GM21528 (cell line): ENCODE results near the gene CCL27.

Experiments
- ATAC-seq: cut with Tn5 transposase; IDR thresholded peaks from one replicate; pipeline ENCODE4 v1.9.1; 2021; ENCODE audit warnings: mild to moderate bottlenecking, moderate library complexity; ENCODE audit not compliant: unreplicated experiment, low FRiP score

The CCL27 gene

DNA sequence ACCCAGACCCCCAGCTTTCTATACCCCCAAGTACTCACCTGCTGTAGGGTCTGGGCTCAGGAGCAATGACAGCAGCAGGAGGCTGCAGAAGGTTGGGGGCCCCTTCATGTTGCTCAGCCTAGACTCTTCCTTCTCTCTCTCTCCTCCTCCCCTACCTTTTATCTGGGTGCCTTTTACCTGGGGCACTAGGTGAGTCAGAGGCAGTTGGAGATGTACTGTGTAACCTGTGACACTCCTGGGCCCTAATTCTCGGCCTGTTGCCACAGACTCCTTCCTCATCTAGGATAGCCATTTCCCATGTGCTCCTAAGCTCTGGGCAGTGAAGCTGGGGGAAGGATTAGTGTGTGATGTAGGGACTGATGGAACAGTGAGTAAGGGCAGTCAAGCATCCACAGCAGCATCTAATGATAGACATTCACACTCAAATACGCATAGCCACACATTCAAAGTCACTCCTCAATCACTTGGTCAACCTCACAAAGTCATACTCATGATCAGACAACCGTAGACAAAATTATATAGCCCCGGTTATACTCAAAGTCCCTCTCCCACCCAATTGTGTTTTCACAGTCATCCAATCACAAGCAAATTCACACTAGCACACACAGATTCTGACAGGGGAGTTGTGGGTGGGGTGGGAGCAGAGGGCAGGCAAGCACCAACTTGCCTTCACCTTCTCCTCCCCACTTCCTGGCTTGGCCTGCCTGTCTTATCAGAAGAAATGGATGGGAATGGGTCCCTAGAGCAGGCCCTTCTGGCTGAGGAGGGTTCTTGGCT lies at the start of gene CCL27:
Gene CCL27 (minus strand): TSS at position 132 of the 777 bp plus-strand sequence. CDS start 24 bp downstream, at position 108.
- no peak for ATAC-seq

- no peak for ATAC-seq
Observed at GRCh38 chr9:34712140-34712539, 49.7 kb upstream of the CCL27 start.

DNA sequence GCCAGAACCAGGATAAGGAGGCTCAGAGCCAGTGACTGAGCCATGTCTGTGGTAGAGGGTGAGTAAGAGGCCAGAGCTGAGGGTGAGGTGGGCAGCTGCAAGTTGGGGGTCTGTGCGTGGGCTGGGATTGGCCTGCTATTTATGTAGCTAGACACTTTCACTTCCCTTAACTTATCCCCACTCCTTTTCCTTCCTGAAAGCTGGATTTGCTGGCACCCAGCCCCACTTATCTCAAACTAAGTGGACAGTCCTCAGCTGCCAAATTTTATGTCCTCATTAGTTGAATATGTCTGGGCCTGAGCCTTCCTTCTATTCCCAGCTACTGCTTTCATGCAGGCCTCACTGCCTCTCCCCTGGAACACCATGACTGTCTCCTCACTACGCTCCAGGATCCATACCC lies 47.6 kb upstream of the CCL27 start, which contains the start of gene CCL21:
Gene CCL21 (minus strand): TSS at position 114 of the 400 bp plus-strand sequence. CDS start 70 bp downstream, at position 44.
- no peak for ATAC-seq

- no peak for ATAC-seq
Observed at GRCh38 chr9:34709196-34709978, 46.9 kb upstream of the CCL27 start.

GRCh38 chr9:34707130-34707529 lies 44.7 kb upstream of the CCL27 start:
- ATAC-seq, result no peak

DNA sequence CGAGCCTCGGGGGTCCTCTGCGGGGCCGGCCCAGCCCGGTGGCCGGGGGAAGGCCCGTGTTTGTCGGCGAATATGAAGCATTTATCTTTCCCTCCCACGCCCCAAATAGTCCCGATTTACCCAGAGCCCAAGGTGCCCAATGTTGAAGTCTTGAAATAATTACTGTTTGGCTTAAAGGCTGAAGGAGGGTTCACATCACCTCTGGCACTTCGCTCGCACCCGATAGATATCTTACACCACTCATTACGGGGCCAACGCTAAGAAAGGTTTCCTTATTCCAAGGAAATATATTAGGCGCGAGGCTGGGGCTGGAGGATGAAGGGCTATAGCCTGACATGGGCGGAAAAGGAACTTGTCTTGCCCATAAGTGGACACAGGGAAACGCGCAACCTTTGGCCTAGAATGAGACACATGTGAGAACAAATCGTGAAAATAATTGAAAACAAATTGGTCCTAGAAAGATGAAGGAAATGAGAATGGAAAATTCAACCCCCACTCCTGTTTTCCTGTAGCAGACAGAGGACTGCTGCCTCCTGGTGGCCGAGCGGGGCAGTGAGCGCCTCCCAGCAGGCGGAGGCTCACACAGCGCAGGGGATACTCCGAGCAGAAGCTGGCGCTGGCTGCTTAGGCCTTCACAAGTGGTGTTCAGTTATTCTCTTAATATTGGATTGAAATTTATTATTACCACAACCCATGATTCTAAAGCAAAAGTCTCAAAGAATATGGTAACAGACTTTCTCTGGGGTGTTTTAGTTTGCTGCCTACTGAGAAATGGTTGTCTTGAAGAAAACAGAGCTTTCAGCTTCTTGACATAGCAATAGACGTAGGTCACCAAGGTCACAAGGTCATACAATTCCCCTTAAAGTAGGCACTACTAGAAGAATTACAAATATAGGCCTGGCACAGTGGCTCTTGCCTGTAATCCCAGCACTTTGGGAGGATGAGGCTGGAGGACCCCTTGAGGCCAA lies 39.6 kb upstream of the CCL27 start:
- ATAC-seq, result peak; percentile 72

DNA sequence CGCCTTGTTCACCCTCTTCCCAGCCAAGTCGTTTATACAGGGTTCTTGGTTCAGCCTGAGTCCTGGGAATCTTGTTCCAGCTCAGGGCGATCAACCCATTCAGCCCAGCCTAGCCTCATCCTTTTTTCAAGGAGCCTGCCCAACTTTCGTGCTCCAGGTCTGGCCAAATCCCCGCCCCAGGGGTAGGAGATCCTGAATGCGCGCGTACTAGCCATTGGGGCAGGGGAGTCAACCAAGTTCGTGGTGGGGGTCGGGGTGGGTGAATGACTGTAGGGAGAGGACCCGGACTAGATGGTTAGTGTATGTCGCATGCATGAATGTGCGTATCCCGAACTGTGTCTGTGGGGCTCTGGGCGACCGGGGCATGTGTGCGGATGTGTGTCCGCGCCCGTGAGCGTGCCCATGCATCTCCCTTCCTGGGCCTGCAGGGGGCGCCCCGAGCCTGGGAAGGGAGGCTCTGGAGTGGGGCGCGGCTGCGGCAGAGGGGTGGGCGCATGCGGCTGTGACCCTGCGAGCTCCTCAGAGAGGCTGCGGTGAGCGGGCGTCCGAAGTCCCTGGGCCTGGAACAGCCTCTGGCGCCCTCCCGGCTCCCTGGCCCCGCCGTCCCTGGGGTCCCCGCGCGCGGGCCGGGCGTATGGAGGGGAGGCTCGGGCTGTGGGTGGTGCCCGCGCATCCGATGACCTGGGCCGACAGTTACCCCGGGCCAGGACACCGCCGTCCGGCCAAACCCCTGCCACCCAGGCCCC lies 38.7 kb upstream of the CCL27 start:
- no peak for ATAC-seq

GRCh38 chr9:34694811-34695210 lies 32.4 kb upstream of the CCL27 start:
- ATAC-seq, result no peak

DNA sequence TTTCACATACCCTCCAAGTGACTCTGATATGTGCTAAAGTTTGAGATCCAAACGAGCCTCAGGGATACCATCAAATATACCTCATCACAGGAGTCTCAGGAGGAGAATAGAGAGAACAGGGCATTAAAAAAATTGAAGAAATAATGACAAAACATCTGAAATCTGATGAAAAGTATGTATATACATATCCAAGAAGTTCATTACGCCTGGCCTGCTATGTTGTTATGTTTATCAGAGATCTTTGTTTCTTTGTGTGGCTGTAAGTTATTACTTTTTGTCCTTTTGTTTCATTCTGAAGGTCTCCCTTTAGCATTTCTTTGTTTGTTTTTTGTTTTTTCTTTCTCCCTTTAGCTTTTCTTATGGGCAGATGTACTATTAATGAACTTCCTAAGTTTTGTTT lies 31.1 kb upstream of the CCL27 start:
- ATAC-seq, result no peak

DNA sequence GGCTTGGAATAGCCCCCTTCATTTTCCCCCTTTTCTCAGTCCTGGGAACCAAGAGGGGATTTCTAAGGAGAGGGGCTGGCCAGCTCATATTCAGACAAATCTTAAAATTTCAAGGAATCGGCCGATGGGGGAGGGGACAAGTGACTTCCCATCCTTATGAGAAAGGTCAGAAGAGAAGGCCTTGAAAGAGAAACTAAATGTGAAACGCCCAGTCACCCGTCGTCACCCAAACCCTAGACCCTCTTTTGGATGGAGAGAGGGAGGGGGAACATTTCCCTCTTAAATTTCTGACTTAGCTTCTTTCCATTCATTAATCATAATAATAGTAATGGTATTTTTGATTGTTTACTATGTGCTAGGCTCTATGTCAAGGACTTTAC lies 29.5 kb upstream of the CCL27 start:
- no peak for ATAC-seq

DNA sequence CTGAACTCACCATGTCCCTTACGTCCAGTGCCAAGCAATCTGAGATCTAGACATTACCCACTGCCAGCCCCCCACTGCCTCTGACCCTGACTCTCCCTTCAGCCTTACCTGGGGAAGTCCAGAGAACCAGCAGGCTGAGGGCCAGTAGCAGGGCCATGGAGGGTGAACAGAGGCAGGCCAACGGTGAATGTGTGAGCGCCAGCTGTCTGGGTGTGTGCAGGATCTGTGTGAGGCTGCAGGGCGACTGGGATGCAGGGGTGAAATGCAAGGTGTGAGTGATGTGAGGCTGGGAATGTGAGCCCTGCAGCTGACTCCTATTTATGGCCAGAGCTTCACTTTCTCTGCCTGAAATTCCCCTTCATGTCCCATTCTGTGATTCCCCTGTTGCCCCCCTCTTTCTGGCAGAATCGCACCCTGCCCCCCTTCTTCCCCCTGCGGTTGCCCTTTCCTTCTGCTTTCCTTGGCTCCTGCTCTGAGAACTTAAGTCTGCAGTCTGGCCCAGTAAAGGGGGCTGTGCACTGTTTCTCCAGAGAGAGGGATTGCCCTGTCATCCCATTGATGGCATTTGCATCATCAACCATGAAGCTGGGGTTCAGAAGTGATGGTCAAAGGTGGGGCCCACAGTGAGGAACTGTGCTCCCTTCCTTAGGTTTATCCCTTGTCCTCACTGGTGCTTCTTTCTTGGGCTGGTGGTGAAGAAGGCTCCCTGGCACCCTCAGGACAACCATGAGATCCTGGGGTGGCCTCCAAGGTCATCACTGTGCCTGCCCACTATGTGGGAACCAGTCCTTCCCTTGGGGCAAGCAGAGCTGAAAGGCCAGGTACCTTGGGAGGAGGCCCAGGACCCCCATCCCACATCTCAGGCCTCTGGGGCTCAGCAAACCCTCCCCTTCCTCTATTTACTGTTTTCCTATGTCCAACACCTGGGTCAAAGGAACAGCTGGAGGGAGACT lies 28.8 kb upstream of the CCL27 start, which contains the start of gene CCL19:
Gene CCL19 (minus strand): TSS at position 294 of the 953 bp plus-strand sequence. CDS start 137 bp downstream, at position 157.
- no peak for ATAC-seq

- no peak for ATAC-seq
Observed at GRCh38 chr9:34689512-34689911, 27.1 kb upstream of the CCL27 start.

DNA sequence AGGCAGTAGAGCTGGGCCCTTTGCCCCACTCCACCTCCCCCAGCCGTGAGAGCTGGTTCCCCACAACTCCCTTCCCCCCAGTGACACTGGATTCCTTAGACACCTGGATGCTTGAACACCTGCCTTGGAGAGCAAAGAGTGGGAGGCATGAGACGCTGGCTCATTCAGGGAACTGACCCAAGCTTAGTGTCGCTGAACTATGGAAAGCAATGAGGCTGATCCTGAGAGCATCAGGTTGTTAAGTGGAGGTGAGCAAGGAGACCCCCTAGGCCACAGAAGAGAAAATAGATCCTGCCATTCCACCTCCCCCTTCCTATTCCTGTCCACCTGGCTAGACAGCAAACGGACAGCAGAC lies 26.6 kb upstream of the CCL27 start:
- ATAC-seq, result no peak

GRCh38 chr9:34688329-34689115 lies 26.1 kb upstream of the CCL27 start:
- ATAC-seq, result no peak

GRCh38 chr9:34687276-34688030 lies 25.0 kb upstream of the CCL27 start:
- no peak for ATAC-seq

GRCh38 chr9:34686732-34687131 lies 24.3 kb upstream of the CCL27 start:
- ATAC-seq, result no peak

GRCh38 chr9:34686231-34686630 lies 23.8 kb upstream of the CCL27 start:
- no peak for ATAC-seq
